Testis (tissue), 3 donors: ENCODE results near the gene EPHB1. TPM values are rescaled to one million over a fixed set of nuclear protein-coding genes. Genes with fewer than 3 reads are reported as not detected.
"Not testable (repeated sequence)": the region's sequence is repeated elsewhere in the genome, so short reads cannot be mapped to it uniquely, and the experiment has no call there.

ENCODE experiments used
- DNase-seq: peaks from one replicate; pipeline ENCODE4 v3.0.0-alpha.2; 2019
- H3K27ac ChIP-seq, 2 donors: fragments of 200-600 bp; sonication (generic); one replicate each; pipeline ENCODE4 v1.5.1; 2019
- H3K27me3 ChIP-seq: fragments of 200-600 bp; sonication (generic); one replicate; pipeline ENCODE4 v1.5.1; 2019
- H3K36me3 ChIP-seq: fragments of 200-600 bp; sonication (generic); one replicate; pipeline ENCODE4 v1.5.1; 2017; ENCODE audit warnings: low read depth; ENCODE audit errors: missing control alignments
- H3K4me1 ChIP-seq: fragments of 200-600 bp; sonication (generic); one replicate; pipeline ENCODE4 v1.5.1; 2019
- H3K4me3 ChIP-seq, 2 donors: fragments of 200-600 bp; sonication (generic); one replicate each; pipeline ENCODE4 v1.5.1; 2017 to 2019
- H3K9me3 ChIP-seq: fragments of 200-600 bp; sonication (generic); one replicate; pipeline ENCODE4 v1.5.1; 2017
- POLR2A ChIP-seq: fragments of 450-650 bp; IDR thresholded peaks from one replicate; pipeline ENCODE4 v1.6.1; 2017; ENCODE audit warnings: antibody characterized with exemption, mild to moderate bottlenecking, moderate library complexity
- WGBS, 2 donors: methylation state at CpG; one replicate each; pipeline ENCODE4 v1.1.5; 2018; 5-methylcytosine and 5-hydroxymethylcytosine counted together
- intact Hi-C: fragments of 100-400 bp; cut with DNase I; formaldehyde crosslinking; loops from one replicate; pipeline ENCODE4 v1.15.1; 2023; ENCODE audit warnings: low total_unique reads
- polyA plus RNA-seq: library from polyadenylated mRNA; stranded (reverse); fragments of 350-450 nt; fragmentation: Illumina TruSeq; extraction: RNeasy Lipid Tissue Mini Kit (QIAGEN cat#74804); gene quantifications from one replicate; pipeline ENCODE4 v1.2.3, GENCODE V29; 2014; ENCODE audit warnings: low read depth, low replicate concordance; ENCODE audit not compliant: insufficient read depth
- total RNA-seq, 2 donors: library from RNA; depleted of rRNA; stranded (reverse); fragments of >200 nt; gene quantifications; one replicate each; pipeline ENCODE4 v1.2.3, GENCODE V29; 2016
- TF ChIP-seq, protein P1 (sequence below), 3 experiments: fragments of 450-650 bp in 2 of 3; fragments of 200-600 bp in 1 of 3; sonication (generic) in 1 of 3; IDR thresholded peaks; one replicate each; pipeline ENCODE4 v1.5.1; 2016 to 2019; ENCODE audit warnings: antibody characterized with exemption in 3 of 3, mild to moderate bottlenecking in 2 of 3, moderate library complexity in 1 of 3

The EPHB1 gene
- total and polyA plus RNA-seq, 3 donors from 2014 or later, result 20.8 to 37.1 (median 31.3) TPM

GRCh38 chr3:134970895-134971294 lies 175.8 kb downstream of the EPHB1 start:
- TF ChIP-seq, protein P1, sequence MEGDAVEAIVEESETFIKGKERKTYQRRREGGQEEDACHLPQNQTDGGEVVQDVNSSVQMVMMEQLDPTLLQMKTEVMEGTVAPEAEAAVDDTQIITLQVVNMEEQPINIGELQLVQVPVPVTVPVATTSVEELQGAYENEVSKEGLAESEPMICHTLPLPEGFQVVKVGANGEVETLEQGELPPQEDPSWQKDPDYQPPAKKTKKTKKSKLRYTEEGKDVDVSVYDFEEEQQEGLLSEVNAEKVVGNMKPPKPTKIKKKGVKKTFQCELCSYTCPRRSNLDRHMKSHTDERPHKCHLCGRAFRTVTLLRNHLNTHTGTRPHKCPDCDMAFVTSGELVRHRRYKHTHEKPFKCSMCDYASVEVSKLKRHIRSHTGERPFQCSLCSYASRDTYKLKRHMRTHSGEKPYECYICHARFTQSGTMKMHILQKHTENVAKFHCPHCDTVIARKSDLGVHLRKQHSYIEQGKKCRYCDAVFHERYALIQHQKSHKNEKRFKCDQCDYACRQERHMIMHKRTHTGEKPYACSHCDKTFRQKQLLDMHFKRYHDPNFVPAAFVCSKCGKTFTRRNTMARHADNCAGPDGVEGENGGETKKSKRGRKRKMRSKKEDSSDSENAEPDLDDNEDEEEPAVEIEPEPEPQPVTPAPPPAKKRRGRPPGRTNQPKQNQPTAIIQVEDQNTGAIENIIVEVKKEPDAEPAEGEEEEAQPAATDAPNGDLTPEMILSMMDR (IDR thresholded peaks at IDR 0.05), result no peak
- no peak for TF ChIP-seq POLR2A
- intact Hi-C loops, result no loop called here
- no peak overlapping the region for H3K4me3 ChIP-seq
- WGBS, 2 donors, result 75 to 81% methylated on average over 2 of the region's 2 CpGs
- H3K27ac ChIP-seq, result no peak overlapping the region
- H3K36me3 ChIP-seq, result no peaks in the 10 kb centered on the region
- peaks cover 12% of the 10 kb centered on the region for H3K4me1 ChIP-seq
- DNase-seq, result no peak
- H3K27me3 ChIP-seq, result no peaks in the 10 kb centered on the region
- H3K9me3 ChIP-seq, result no peaks in the 10 kb centered on the region

DNA sequence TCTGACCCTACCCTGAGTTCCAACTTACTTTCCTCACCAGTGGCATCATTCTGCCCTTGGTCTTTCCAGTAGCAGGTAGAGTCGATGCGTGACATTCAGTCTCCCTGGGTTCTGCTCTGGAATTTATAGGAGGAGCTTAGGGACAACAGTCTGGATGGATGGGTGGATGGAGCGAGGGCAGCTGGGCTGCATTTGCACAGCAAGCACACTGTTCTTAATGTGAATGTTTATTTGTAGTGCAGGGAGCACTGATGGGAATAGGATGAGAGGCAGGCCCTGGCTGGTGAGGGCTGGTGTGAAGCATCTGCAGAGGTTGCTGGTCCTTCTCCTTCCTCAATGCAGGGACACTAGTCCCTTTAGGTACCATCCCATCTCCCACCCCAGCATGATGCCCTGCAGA lies 176.2 kb downstream of the EPHB1 start:
- H3K36me3 ChIP-seq, result no peaks in the 10 kb centered on the region
- no peak for DNase-seq
- TF ChIP-seq POLR2A, result no peak
- TF ChIP-seq, protein P1 (IDR thresholded peaks at IDR 0.05), result no peak
- 67 to 78% methylated on average over 3 of the region's 3 CpGs for WGBS, 2 donors
- peaks cover 10% of the 10 kb centered on the region for H3K4me1 ChIP-seq
- no peaks in the 10 kb centered on the region for H3K27me3 ChIP-seq
- no peaks in the 10 kb centered on the region for H3K9me3 ChIP-seq
- no peak overlapping the region for H3K4me3 ChIP-seq
- no peak overlapping the region for H3K27ac ChIP-seq
- intact Hi-C loops, result no loop called here

GRCh38 chr3:134971907-134972306 lies 176.8 kb downstream of the EPHB1 start:
- H3K27ac ChIP-seq, H3K4me1 ChIP-seq, intact Hi-C loops, H3K36me3 ChIP-seq, H3K4me3 ChIP-seq, DNase-seq, H3K27me3 ChIP-seq, H3K9me3 ChIP-seq: not testable (repeated sequence)

- no peak overlapping the region for H3K27ac ChIP-seq
- no peaks in the 10 kb centered on the region for H3K36me3 ChIP-seq
These were observed 177.9 kb downstream of the EPHB1 start for GRCh38 chr3:134972836-134973455.

GRCh38 chr3:134974624-134975023 lies 179.6 kb downstream of the EPHB1 start:
- no peak overlapping the region for H3K4me3 ChIP-seq
- WGBS, 2 donors, result 43 to 51% methylated on average over 3 of the region's 3 CpGs
- intact Hi-C loops, result no loop called here
- H3K27me3 ChIP-seq, result no peaks in the 10 kb centered on the region
- H3K27ac ChIP-seq, result no peak overlapping the region
- no peak for DNase-seq
- no peaks in the 10 kb centered on the region for H3K36me3 ChIP-seq
- no peaks in the 10 kb centered on the region for H3K4me1 ChIP-seq
- H3K9me3 ChIP-seq, result no peaks in the 10 kb centered on the region
- no peak for TF ChIP-seq POLR2A
- TF ChIP-seq, protein P1 (IDR thresholded peaks at IDR 0.05), result no peak

More at GRCh38 chr3:134972836-134973455, 177.9 kb downstream of the EPHB1 start:
- WGBS, 2 donors, result 63 to 89% methylated on average over 2 of the region's 2 CpGs
- no peaks in the 10 kb centered on the region for H3K4me1 ChIP-seq
- TF ChIP-seq, protein P1 (IDR thresholded peaks at IDR 0.05), result no peak
- TF ChIP-seq POLR2A, result no peak
- intact Hi-C loops, result no loop called here
- no peaks in the 10 kb centered on the region for H3K27me3 ChIP-seq
- no peaks in the 10 kb centered on the region for H3K9me3 ChIP-seq
- H3K4me3 ChIP-seq, result no peak overlapping the region
- no peak for DNase-seq
